ENCODE results near the gene TACR2.

- TF ChIP-seq MAFK (IDR thresholded peaks at IDR 0.05; ENCODE audit: partially characterized antibody) = no peak
- no peak for TF ChIP-seq SMC3 (IDR thresholded peaks at IDR 0.05)
- no peak for TF ChIP-seq FOSL2 (IDR thresholded peaks at IDR 0.05)
- no peak for TF ChIP-seq FOSL2 (CRISPR knock-in tag; IDR thresholded peaks at IDR 0.05)
- no peak for TF ChIP-seq CTCF (IDR thresholded peaks at IDR 0.05)
- TF ChIP-seq BHLHE40 (IDR thresholded peaks at IDR 0.05; ENCODE audit: low read depth, low read length) = no peak
- TF ChIP-seq RFX5 (IDR thresholded peaks at IDR 0.05) = no peak
- TF ChIP-seq POLR2A (IDR thresholded peaks at IDR 0.05; ENCODE audit: low read length) = no peak
- no peak for TF ChIP-seq BCL3 (IDR thresholded peaks at IDR 0.05)
- no peak for TF ChIP-seq HOXB5 (CRISPR knock-in tag; IDR thresholded peaks at IDR 0.05)
- no peak for TF ChIP-seq ZFP36 (IDR thresholded peaks at IDR 0.05; ENCODE audit: borderline replicate concordance, partially characterized antibody)
- no peak for TF ChIP-seq MAX (IDR thresholded peaks at IDR 0.05)
Measured at GRCh38 chr10:69428165-69428564, 11.4 kb upstream of the TACR2 start.
